SJCRH30 (cell line): Measurements from ENCODE around the gene DNAH1. TPM values are rescaled to one million over a fixed set of nuclear protein-coding genes. Genes with fewer than 3 reads are reported as not detected.

Experiments
- DNase-seq, 2 experiments: peaks; one replicate each; pipeline ENCODE4 v3.0.0-alpha.2; 2015 to 2020
- H3K27ac ChIP-seq: fragments of 250-450 bp; sonication (Bioruptor Pico); 2 replicates; pipeline ENCODE4 v1.5.1; 2020; ENCODE audit warnings: mild to moderate bottlenecking, moderate library complexity
- H3K27me3 ChIP-seq: fragments of 250-450 bp; sonication (Bioruptor Pico); 2 replicates; pipeline ENCODE4 v1.5.1; 2020; ENCODE audit warnings: mild to moderate bottlenecking, moderate library complexity
- H3K36me3 ChIP-seq: fragments of 250-450 bp; sonication (Bioruptor Pico); 2 replicates; pipeline ENCODE4 v1.5.1; 2020; ENCODE audit warnings: mild to moderate bottlenecking, moderate library complexity
- H3K4me1 ChIP-seq: fragments of 250-450 bp; sonication (Bioruptor Pico); 2 replicates; pipeline ENCODE4 v1.5.1; 2020; ENCODE audit warnings: mild to moderate bottlenecking, moderate library complexity
- H3K4me3 ChIP-seq: fragments of 250-450 bp; sonication (Bioruptor Pico); 2 replicates; pipeline ENCODE4 v1.5.1; 2020; ENCODE audit warnings: mild to moderate bottlenecking, moderate library complexity
- H3K9me3 ChIP-seq: fragments of 250-450 bp; sonication (Bioruptor Pico); replicated peaks from 2 replicates; pipeline ENCODE4 v1.5.1; 2020; ENCODE audit warnings: mild to moderate bottlenecking, moderate library complexity
- total RNA-seq: library from RNA; depleted of rRNA; stranded (reverse); fragments of >200 nt; shearing (Covaris generic); gene quantifications from 2 replicates; pipeline ENCODE4 v1.2.3, GENCODE V29; 2014

DNAH1 gene
- total RNA-seq, 1 experiment from 2014 or later: 0.14 TPM

DNA sequence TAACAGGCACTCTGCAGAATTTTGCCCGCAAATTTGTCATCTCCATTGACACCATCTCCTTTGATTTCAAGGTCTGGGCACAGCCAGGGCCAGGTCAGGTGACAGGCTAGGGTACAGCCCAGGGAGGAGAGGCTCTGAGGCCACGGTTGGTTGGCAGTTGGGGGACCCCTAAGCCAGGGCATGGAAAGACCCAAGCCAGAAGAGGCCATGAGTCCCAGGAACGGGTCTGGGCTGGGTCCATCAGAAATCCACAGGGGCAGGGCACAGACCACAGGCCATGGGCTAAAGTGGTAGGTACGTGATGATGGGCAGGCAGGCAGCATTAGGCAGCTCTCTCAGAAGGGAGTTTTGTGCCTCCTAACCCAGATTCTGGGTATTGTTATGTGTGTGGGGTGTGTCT is 83.0 kb downstream of the DNAH1 start:
- no peak for DNase-seq
- Histone ChIP-seq H3K27me3 (no peaks in the 10 kb centered on the region; the same call in 1 of the 2 replicates), H3K9me3 (no peaks in the 10 kb centered on the region), H3K36me3 (peaks cover 23% of the 10 kb centered on the region; the same call in 1 of the 2 replicates), H3K4me3 (no peak overlapping the region), H3K27ac (no peak overlapping the region), H3K4me1 (no peaks in the 10 kb centered on the region)

DNA sequence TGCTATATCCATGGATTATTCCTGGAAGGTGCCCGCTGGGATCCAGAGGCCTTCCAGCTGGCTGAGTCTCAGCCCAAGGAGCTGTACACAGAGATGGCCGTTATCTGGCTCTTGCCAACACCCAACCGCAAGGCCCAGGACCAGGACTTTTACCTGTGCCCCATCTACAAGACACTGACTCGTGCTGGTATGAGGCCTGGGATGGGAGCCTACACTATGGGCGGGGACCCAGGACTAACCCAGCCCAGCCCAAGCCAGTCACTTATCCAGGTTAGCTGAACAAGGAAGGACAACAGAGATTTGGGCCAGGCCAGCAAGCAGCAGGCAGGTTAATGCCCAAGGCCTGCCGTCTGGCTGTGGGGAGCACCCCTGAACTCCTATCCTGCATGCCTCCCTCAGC is 83.5 kb downstream of the DNAH1 start:
- Histone ChIP-seq H3K9me3 (no peaks in the 10 kb centered on the region), H3K27me3 (no peaks in the 10 kb centered on the region), H3K4me3 (no peak overlapping the region), H3K27ac (no peak overlapping the region), H3K36me3 (peaks cover 24% of the 10 kb centered on the region; the same call in 1 of the 2 replicates), H3K4me1 (no peaks in the 10 kb centered on the region)
- DNase-seq: no peak

DNA sequence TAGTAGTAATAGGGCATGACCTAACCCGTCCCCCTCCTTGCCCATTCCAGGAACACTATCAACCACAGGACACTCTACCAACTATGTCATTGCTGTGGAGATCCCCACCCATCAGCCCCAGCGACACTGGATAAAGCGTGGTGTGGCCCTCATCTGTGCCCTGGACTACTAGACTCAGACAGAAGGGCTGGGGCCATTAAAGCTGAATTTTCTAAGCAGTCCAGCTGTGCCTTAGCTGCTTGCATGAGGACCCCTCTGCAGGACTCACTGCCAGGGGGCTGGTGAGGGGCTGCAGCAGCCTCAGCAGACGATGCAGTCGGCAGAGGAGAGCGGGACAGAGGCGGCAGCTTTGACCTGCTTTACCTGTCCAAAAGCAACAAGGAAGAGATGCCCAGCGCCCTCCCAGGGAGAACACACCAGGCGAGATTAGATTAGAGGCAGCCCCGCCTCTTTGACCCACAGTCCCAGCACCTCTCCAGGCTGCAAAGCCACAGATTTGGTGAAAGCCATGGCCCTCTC is 84.2 kb downstream of the DNAH1 start:
- Histone ChIP-seq H3K9me3 (no peaks in the 10 kb centered on the region), H3K27me3 (no peaks in the 10 kb centered on the region), H3K4me3 (no peak overlapping the region), H3K36me3 (peaks cover 25% of the 10 kb centered on the region; the same call in 1 of the 2 replicates), H3K27ac (no peak overlapping the region), H3K4me1 (no peaks in the 10 kb centered on the region)
- DNase-seq: no peak

DNA sequence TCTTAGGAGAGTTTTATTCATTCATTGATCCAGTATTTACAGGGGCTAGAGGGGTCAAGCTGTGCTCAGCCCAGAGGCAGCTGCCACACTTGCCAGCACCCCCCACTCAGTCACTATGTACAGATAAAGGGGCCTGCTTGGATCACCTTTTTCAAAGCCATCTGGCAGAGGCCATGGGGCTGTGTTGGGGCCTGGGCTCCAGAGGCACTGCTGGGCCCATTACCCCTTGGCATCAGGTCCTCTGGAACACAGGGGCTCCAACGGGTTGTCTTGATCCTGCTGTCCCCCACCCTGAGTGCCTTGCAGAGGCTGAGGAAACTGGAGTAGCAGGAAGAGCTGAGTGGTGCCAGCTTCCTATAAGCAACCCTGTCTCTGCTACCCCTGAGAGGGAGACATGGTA is 84.9 kb downstream of the DNAH1 start:
- Histone ChIP-seq H3K9me3 (no peaks in the 10 kb centered on the region), H3K36me3 (peaks cover 32% of the 10 kb centered on the region; the same call in 1 of the 2 replicates), H3K4me3 (no peak overlapping the region), H3K27me3 (no peaks in the 10 kb centered on the region), H3K4me1 (no peaks in the 10 kb centered on the region), H3K27ac (no peak overlapping the region)
- DNase-seq: no peak

DNA sequence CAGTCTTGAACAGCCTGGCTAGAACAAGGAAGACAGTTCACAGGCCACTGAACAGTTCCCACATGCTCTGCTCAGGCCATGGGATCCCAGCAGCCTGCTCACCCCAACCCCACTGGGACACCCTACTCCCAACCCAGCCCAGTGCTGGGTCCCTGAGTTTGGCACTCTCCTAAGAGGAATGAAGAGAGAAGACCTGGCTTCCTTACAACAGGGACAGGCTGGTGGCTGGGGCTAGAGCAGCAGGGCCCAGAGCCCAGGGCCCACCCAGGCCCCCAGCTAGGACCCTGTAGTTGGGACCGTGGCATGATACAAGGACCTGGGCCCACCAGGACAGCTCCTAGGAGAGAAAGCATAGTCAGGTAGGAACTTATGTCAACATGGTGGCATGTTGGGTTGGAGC is 85.4 kb downstream of the DNAH1 start:
- Histone ChIP-seq H3K36me3 (peaks cover 34% of the 10 kb centered on the region; the same call in 1 of the 2 replicates), H3K4me1 (no peaks in the 10 kb centered on the region), H3K27ac (no peak overlapping the region), H3K4me3 (no peak overlapping the region), H3K27me3 (no peaks in the 10 kb centered on the region), H3K9me3 (no peaks in the 10 kb centered on the region)
- no peak for DNase-seq

DNA sequence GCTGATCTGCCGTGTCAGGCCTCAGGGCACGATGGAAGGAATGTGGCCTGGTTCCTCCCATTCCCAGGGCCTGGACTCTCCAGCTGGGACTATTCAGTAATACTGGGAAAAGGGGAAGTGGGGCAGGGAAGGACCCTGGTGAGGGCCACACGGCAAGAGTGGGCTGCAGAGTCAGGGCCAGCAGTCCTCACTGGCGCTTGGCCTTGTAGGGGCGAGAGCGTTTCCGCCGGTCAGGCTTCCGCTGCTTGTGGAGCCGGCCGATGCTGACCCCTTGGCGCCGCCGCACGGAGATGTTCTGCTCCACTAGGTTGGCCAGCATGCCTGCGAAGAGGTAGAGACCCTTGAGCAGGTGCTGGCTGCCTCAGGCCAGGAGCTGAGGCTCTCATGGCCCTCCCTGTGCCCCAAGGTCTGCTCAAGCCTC is 86.0 kb downstream of the DNAH1 start:
- no peaks in the 10 kb centered on the region for H3K4me1 ChIP-seq
- H3K36me3 ChIP-seq: peaks cover 34% of the 10 kb centered on the region
- DNase-seq: no peak

DNA sequence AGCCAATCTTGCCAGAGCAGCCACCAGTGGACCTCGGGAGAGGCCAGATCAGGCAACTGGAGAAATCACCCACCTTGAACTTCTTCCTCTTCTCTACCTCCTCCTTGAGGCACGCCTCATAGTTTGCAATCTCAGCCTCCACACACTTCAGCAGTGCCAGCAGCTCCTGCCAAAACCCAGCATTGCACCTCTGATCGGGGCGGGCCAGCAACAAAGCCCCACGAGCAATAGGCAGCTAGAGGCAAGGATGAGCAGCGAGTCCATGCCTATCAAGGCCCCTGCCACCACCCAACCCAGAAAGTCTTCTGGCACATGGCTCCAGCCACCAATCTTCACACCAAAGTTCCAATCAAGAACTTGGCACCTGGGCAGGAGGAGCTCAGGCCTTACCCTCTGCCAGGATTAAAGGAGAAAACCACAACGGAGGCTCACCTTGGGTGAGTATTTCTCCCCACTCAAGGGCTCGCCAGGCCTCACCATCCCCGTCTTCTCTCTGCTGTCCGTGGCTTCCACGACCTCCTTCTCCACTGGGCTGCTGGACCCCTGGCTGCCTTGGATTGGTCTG is 86.7 kb downstream of the DNAH1 start:
- H3K27ac ChIP-seq: no peak overlapping the region
- no peaks in the 10 kb centered on the region for H3K9me3 ChIP-seq
- no peak overlapping the region for H3K4me3 ChIP-seq
- H3K36me3 ChIP-seq: peaks cover 40% of the 10 kb centered on the region
- H3K4me1 ChIP-seq: no peaks in the 10 kb centered on the region
- DNase-seq: no peak
- H3K27me3 ChIP-seq: no peaks in the 10 kb centered on the region

More for the DNA sequence above, 86.0 kb downstream of the DNAH1 start:
- no peaks in the 10 kb centered on the region for H3K9me3 ChIP-seq
- no peaks in the 10 kb centered on the region for H3K27me3 ChIP-seq
- no peak overlapping the region for H3K27ac ChIP-seq
- H3K4me3 ChIP-seq: no peak overlapping the region

DNA sequence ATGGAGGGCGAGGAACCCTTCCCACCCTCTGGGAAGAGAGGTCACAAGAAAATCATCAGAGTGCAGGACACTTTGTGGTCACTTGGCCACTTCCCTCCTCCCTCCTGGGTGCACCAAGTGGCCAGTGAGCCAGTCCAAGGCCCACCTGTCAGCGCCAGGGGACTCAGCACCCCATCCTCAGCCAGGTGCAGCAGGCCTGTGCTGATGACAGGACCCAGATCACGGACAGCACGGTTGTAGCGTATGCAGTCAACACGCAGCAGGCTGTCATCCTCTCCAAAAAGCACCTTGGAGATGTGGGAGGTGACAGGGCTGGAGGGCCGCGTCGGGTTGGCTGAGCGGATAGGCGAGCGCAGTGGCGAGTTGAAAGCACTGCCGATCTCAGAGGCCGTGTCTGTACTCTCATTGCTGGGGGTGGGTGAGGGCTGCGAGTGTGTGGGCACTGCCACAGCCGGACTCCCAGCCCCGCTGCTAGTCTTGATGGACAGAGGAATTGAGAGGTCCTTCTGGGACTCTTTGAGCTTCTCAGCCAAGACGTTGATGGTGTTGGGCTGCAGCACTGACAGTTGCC is 87.2 kb downstream of the DNAH1 start:
- no peak overlapping the region for H3K27ac ChIP-seq
- DNase-seq: no peak
- no peaks in the 10 kb centered on the region for H3K9me3 ChIP-seq
- H3K4me3 ChIP-seq: no peak overlapping the region
- peaks cover 43% of the 10 kb centered on the region for H3K36me3 ChIP-seq
- no peaks in the 10 kb centered on the region for H3K4me1 ChIP-seq
- no peaks in the 10 kb centered on the region for H3K27me3 ChIP-seq

DNA sequence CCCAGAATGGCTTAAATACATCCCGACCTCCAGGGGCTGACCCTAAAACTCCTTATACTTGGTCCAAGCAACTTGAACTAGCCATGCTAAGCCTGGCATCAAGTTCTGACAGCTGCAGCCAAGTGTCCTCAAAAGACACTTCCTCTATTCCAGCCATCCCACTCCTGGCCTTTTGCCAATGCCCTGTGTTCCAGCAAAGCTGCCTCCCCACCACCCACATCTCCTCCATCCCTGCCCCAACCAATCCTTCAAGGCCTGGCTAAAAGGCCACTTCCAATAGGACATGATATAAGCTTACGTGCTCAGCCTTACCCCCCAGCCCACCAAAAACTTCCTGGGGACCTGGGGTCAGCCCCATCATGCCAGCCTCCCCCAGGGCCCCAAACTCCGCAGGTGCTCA is 87.8 kb downstream of the DNAH1 start:
- H3K9me3 ChIP-seq: no peaks in the 10 kb centered on the region
- no peaks in the 10 kb centered on the region for H3K27me3 ChIP-seq
- no peak overlapping the region for H3K4me3 ChIP-seq
- peak in 1 of 2 experiments; percentile 23 for DNase-seq
- H3K27ac ChIP-seq: no peak overlapping the region
- H3K36me3 ChIP-seq: peaks cover 44% of the 10 kb centered on the region
- H3K4me1 ChIP-seq: 0 out of 2 replicates have a peak, but pooled peaks cover 4% of the 10 kb centered on the region

DNA sequence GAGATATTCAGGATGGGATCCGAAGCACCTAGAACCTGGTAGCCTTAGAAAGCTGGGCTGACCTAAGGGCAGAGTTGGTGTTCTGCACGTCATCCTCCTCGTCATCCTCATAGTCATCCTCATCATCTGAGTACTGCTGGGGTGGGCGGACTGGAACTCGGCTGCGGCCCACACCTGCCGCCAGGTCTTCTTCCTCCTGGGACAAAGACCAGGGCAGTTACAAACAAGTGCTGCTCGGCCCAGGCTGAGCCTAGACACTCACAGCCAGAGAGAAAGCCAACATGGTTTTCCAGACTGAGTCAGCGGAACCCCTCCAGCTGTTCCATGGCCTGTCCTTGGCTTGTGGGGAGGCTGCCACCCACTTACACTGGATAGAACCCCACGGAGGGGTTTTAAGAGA is 88.3 kb downstream of the DNAH1 start:
- Histone ChIP-seq H3K4me3 (no peak overlapping the region), H3K27ac (no peak overlapping the region), H3K4me1 (0 out of 2 replicates have a peak, but pooled peaks cover 5% of the 10 kb centered on the region), H3K9me3 (no peaks in the 10 kb centered on the region), H3K27me3 (no peaks in the 10 kb centered on the region), H3K36me3 (peaks cover 44% of the 10 kb centered on the region)
- DNase-seq: no peak

DNA sequence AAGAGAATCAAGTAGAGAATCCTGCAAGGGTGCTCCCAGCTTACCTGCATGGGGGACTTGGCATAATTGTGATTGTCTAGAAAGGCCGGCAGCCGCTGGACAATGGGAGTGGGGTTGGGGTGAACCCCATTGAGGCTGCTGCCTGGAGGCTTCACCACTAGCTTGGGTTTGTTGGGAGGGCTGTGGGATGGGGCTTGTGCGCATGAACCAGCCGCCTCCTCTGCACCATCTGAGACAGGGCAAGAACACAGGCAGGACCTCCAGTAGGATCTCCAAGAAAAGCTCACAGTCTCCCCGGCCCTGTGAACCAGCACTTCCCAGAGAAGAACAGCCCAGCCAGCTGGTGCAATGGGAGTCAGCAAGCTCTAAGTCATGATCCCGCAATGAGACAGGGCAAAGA is 88.9 kb downstream of the DNAH1 start:
- H3K9me3 ChIP-seq: no peaks in the 10 kb centered on the region
- no peak overlapping the region for H3K27ac ChIP-seq
- H3K36me3 ChIP-seq: peaks cover 44% of the 10 kb centered on the region
- no peak overlapping the region for H3K4me3 ChIP-seq
- DNase-seq: no peak
- H3K27me3 ChIP-seq: no peaks in the 10 kb centered on the region
- H3K4me1 ChIP-seq: 0 out of 2 replicates have a peak, but pooled peaks cover 5% of the 10 kb centered on the region

DNA sequence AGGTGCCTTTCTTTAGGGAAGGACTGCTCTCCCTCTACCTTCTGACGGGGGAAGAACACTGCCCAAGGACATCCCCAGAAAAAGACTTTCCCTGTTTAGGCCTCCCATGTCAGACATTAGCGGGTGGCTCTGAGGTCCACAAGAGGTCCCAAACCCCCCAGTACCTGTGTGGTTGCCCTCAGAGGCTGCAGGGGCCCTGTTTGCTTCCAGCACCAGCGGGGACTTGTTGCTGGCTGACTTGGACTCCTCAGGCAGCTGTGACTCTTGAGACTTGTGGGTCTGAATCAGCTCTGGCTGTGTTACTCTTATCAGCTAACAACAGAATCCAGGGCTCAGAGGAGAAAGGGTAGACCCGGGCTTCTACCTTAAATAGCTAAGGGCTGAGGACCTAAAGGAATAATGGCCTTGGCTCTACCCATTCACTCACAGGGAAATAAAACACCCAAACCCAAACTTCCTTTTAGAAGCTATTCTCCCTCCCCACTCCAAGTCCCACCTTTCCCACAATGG is 89.5 kb downstream of the DNAH1 start:
- Histone ChIP-seq H3K36me3 (peaks cover 43% of the 10 kb centered on the region), H3K27me3 (no peaks in the 10 kb centered on the region), H3K4me3 (no peak overlapping the region), H3K4me1 (0 out of 2 replicates have a peak, but pooled peaks cover 5% of the 10 kb centered on the region), H3K9me3 (no peaks in the 10 kb centered on the region), H3K27ac (no peak overlapping the region)
- no peak for DNase-seq

DNA sequence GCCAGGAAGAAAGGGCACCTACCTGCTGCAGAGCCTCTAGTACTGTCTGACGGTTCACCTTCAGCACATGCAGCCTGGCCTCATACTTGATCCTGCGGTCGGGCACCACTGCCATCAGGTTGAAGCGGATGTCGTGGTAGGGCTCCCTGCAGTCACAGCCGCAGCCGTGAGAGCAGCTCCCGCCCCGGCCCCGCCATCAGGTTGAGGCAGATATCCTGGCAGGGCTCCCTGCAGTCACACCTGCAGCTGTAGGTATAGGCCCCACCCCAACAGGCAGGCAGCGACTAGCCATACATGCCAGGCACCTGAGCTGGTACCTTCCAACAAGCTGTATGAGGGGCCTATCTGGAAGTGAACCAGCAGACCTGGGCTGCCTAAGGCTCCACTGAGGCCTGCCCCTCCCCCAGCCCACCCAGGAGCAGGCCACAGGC is 90.1 kb downstream of the DNAH1 start:
- Histone ChIP-seq H3K4me1 (peaks cover 5% of the 10 kb centered on the region; the same call in 1 of the 2 replicates), H3K36me3 (peaks cover 37% of the 10 kb centered on the region), H3K9me3 (no peaks in the 10 kb centered on the region), H3K4me3 (no peak overlapping the region), H3K27me3 (no peaks in the 10 kb centered on the region), H3K27ac (no peak overlapping the region)
- DNase-seq: no peak

DNA sequence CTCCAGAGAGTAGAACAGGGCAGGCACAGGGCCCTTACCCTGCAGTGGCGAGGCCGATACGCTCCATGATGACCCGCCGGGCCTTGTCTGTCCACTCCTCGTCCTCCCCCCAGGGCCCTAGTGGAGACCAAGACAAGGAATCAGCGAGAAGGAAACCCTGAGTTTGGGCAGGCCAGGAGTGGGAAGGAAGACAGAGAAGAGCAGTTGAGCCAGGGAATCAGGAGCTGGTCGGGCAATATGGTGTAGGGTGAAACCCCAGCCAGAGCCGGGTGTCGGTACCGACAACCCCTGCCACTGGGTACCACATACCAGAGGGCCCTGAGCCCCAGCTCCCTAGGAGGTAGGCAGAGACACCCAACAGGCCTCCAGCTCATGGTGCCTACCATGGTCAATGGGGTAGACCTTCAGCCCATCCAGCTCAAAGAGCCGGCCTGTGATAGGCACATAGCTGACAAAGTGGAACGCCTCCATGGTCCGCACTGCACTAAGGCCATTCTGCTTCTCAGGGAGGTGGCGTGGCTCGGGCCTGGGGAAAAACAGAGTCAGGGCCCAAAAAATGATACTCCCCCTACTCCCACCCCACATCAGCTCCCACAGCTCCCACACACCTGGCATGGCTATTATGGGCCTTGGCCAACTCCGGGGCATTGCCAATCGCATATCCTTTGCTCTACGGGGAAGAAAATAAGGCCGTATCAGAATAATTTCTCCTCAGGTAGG is 90.8 kb downstream of the DNAH1 start:
- peaks cover 37% of the 10 kb centered on the region for H3K36me3 ChIP-seq
- H3K27ac ChIP-seq: no peak overlapping the region
- H3K9me3 ChIP-seq: no peaks in the 10 kb centered on the region
- H3K27me3 ChIP-seq: no peaks in the 10 kb centered on the region
- peaks cover 9% of the 10 kb centered on the region; the same call in 1 of the 2 replicates for H3K4me1 ChIP-seq
- no peak overlapping the region for H3K4me3 ChIP-seq
- DNase-seq: no peak

DNA sequence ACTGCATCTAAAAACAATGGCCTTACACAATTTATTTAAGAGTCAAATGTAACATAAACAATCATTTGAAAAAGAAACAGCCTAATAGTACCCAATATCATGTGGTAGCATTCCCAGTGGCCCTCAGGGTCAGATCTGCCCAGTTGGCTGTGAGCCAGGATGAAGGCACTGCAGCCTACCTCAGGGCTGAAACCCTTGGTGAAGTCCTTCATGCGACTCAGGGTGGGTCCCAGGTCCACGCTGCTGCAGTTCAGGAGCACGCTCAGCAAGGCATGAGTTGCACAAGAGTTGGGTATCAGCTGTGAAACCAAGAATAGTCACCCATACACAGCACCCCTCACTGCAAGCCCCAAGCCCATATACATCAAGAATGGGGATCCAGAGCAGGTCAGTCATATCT is 91.7 kb downstream of the DNAH1 start:
- no peaks in the 10 kb centered on the region for H3K27me3 ChIP-seq
- no peaks in the 10 kb centered on the region for H3K9me3 ChIP-seq
- no peak overlapping the region for H3K4me3 ChIP-seq
- DNase-seq: no peak
- H3K4me1 ChIP-seq: peaks cover 9% of the 10 kb centered on the region; the same call in 1 of the 2 replicates
- no peak overlapping the region for H3K27ac ChIP-seq
- peaks cover 31% of the 10 kb centered on the region for H3K36me3 ChIP-seq
